Measurements from ENCODE around the gene RDH8.

DNA sequence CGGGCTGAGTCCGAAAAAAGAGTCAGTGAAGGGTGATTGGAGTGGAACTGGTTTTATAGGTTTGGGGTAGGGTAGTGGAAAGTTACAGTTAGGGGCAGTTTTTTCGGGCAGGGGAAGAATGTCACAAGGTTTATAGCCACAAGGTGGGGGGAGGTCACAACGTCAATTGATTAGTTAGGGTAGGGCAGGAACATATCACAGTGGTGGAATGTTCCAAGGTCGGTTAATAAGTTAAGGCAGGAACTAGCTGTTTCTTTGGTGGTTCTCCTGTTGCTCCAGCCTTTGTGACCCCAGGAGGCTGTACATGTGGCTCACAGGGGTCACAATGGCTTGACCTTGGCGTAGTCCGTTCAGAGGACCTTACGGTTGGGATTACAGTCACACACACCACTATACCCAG, 20.3 kb downstream of the RDH8 start:
- no peak for TF ChIP-seq POLR2A (IDR thresholded peaks at IDR 0.05; ENCODE audit: control extremely low read depth in 1 of 2, low read depth in 2 of 2, low read length in 2 of 2)
- TF ChIP-seq POLR2AphosphoS5 (IDR thresholded peaks at IDR 0.05; ENCODE audit: low read depth, low read length) = no peak
- no peak for TF ChIP-seq CTCF (IDR thresholded peaks at IDR 0.05; ENCODE audit: control extremely low read depth in 1 of 3, insufficient read depth in 1 of 3, low read depth in 1 of 3, low read length in 3 of 3)
- no peak for TF ChIP-seq EZH2 (IDR thresholded peaks at IDR 0.05; ENCODE audit: low read depth, low read length, severe bottlenecking)
- TF ChIP-seq TEAD4 (IDR thresholded peaks at IDR 0.05; ENCODE audit: low read depth, low read length) = no peak
- no peak for TF ChIP-seq SUZ12 (IDR thresholded peaks at IDR 0.05; ENCODE audit: low read length)
- TF ChIP-seq, protein P1, sequence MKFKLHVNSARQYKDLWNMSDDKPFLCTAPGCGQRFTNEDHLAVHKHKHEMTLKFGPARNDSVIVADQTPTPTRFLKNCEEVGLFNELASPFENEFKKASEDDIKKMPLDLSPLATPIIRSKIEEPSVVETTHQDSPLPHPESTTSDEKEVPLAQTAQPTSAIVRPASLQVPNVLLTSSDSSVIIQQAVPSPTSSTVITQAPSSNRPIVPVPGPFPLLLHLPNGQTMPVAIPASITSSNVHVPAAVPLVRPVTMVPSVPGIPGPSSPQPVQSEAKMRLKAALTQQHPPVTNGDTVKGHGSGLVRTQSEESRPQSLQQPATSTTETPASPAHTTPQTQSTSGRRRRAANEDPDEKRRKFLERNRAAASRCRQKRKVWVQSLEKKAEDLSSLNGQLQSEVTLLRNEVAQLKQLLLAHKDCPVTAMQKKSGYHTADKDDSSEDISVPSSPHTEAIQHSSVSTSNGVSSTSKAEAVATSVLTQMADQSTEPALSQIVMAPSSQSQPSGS (IDR thresholded peaks at IDR 0.05; ENCODE audit: low read length) = no peak
- TF ChIP-seq SP2 (IDR thresholded peaks at IDR 0.05; ENCODE audit: low read length) = no peak
- TF ChIP-seq BCL11A (IDR thresholded peaks at IDR 0.05; ENCODE audit: low read depth in 2 of 2, low read length in 2 of 2) = no peak
- no peak for TF ChIP-seq CREB1 (IDR thresholded peaks at IDR 0.05)
- no peak for TF ChIP-seq TAF1 (IDR thresholded peaks at IDR 0.05; ENCODE audit: low read depth, low read length)

Measured in H1 (cell line).